DMS 273 treated with DMSO at 0.1 percent for 48 hours (cell line): ENCODE results near the gene STEAP3.

Source experiments
- DNase-seq: peaks from one replicate; lab custom pipeline; 2025; lab: John Stamatoyannopoulos, UW

The STEAP3 gene, protein sequence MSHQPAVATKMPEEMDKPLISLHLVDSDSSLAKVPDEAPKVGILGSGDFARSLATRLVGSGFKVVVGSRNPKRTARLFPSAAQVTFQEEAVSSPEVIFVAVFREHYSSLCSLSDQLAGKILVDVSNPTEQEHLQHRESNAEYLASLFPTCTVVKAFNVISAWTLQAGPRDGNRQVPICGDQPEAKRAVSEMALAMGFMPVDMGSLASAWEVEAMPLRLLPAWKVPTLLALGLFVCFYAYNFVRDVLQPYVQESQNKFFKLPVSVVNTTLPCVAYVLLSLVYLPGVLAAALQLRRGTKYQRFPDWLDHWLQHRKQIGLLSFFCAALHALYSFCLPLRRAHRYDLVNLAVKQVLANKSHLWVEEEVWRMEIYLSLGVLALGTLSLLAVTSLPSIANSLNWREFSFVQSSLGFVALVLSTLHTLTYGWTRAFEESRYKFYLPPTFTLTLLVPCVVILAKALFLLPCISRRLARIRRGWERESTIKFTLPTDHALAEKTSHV

DNA sequence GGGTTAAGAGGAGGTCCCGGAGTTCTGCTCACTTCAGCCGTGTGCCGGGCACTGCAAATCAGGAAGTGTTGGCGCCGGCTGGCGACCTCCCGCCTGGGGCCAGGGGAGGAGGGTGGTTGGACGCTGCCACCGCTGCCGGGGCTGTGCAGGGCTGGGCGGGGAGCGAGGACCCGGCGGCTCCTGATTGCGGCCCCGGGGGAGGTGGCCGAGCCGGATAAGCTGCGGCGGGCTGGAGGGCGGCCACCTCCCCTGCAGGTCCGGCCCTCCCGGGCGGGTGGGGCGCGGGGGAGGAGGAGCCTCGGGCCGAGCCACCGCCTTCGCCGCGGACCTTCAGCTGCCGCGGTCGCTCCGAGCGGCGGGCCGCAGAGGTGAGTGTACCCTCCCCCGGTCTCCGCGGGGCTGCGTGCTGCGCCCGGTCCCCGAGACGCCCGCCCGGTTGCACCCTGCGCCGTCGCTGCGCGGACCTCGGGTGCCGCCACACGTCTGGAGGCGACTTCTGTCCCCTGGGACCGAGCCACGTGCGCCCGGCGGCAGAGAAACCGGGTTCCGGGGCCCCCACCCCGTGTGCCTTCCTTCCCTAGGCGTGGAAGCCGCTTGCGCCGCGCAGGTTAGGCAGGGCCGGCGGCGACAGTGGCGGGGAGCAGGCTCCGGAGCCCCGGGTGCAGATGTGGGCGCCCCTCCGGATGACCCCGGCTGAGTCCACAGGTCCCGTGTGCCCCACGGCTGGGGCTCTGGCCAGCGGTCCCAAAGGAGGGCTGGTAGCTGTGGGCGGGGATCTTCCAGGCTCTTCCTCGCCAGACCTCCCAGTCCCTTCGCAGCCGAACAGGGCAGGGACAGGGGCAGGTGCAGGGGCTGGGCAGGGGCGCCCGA lies at the start of gene STEAP3:
Gene STEAP3, plus strand, starts transcription at position 314 of the 870 bp plus-strand sequence. CDS start 7,179 bp downstream, outside the sequence.
- DNase-seq: no peak

DNA sequence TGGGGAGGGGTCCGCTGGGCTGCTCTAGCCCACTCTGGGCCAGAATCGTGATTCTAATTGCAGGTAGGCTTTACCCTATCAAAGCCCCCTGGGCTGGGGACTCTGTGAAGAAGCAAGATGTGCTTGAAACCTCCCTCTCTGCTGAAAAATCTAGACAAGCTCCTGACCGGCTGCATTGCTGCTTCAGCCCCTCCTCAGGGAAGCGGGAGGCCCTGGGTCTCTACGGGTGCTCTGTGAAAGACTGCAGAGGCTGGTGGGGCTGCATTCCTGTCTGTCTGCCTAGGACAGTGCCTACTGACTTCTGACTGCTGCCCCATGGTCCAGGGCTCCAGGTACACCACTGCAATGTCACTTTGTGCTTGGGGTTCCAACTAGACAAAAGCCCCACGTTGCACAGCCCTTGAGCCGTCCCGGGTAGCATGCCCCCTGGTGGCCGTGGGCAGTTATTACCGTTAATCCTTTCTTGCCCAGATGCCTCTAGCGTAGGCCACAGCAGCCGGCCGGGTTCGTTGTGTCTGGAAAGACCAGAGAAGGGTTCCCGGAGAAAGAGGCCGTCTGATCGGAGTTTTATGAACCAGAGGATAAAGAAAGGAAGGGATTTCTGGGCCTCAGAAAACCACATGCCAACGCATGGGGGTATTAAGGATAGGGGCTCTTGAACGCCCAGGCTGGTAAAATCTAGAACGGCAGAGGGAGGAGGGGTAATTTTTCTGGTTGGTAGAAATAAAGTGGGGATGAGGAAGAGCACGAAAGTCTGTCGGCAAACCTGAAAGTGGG lies 49.2 kb upstream of the STEAP3 start:
- DNase-seq: no peak

DNA sequence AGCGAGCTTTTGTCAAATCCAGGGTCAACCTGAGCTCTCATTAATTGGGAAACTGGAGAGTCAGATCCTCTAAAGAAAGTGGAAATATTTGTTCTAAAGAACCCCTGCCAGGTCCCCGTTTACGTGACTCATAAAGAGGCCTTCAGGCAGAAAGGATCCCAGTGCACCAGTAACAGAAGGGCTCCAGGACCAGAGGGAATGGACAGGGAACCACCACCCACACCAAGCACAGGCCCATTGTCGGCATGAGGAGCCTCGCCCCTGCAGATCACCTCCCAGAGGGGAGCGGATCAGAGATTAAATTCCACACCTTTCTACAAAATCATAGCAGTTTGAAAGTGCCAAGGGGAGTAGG lies 48.7 kb upstream of the STEAP3 start:
- DNase-seq: no peak

DNA sequence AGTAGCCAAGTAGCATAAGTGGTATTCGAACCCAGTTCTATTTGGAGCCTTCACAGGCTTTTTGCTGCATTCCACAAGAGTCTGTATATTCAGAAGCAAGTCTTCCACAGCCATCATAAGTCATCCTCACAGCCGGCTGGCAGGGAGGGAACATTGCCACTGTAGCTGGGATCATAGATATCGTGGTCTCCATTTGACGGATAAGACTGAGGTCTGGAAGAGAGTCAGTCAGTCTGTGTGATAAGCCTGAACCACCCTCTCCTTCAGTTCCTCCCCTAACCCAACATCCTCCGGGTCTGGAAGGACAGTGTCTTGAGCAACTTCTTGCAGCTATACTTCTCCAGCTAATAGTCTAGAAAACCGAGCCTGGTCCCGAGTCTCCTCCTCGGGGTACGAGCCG lies 48.1 kb upstream of the STEAP3 start:
- DNase-seq: no peak

DNA sequence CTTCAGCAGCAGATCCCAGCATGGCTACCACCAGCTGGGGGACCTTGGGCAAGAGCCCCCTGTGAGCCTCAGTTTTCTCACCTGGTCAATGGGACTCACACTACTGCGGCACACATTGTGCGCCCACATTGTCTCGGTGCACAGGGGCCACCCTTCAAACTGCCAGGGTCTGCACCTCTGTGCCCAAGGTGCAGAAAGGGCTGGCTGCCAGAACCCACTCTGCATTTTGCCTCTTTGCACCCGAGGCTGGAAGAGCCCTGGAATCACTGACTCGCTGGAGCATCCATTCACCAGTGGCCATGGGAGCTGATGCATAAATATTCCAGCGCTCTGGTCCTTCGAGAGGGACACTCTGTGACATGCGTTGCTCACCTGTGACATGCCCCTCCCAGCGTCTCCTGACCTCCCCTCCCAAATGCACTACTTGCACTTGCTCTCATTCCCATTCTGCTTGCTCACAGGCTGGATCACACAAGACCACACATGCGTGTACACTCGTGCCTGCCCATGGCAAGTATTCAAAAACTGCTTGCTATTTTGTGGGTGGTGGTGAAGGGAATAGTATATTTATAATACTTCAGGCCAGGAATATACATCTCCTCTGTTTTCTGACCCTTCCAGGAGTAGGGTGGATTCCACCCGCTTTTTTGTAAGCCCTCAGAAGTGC lies 46.3 kb upstream of the STEAP3 start:
- no peak for DNase-seq

DNA sequence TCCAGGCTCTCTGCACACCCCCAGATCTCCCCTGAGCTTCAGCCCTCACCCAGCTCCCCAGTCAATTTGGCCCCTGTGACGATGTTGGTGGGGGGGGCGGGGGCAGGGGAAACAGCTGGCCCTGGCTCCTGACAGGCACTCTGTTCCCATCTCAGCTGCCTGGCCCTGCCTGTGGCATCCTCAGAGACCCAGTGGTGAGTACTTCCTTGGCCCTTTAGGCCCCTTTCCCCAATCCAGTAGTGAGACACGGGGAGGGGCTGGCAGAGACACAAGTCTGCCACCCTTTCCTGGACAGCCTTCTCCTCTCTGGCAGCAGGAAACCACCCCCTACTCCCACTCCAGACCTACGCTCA lies 45.8 kb upstream of the STEAP3 start:
- DNase-seq: no peak

DNA sequence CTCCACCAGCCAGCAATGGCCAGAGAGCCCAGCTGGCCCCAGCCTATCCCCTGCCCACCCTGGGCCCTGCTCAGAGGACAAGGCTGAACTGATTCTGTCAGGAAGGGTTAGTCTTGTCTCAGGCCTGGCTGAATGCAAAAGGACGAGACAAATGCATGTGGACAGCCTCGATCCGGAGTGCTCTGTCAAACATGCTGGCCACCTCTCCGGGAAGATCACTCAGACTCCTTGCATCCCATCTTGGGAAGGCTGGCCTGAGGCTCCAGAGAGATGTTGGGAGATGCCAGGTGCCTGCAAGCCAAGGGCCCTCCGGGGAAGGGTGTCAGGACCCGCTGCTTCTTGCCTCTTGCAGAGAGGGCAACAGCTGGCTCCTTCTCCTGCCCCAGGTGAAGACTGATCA lies 44.9 kb upstream of the STEAP3 start:
- DNase-seq: no peak

DNA sequence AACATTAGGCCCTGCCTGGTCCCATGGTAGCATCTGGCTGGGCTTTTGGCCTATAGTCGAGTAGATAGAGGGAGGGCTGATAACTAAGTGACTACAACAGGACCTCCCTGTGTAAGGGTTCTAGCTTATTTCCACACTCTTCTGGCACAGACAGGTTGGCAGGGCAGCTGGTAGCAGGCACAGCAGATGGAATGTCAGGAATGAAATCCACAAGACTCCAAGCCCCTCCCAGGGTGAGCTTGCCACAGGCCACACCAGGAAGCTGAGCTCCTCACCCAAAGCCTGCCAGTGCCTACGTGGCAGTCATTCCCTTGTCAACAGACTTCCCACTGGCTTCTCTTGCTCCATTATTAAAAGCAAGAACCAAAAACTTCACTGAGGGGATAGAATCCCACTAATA lies 44.4 kb upstream of the STEAP3 start:
- DNase-seq: no peak

DNA sequence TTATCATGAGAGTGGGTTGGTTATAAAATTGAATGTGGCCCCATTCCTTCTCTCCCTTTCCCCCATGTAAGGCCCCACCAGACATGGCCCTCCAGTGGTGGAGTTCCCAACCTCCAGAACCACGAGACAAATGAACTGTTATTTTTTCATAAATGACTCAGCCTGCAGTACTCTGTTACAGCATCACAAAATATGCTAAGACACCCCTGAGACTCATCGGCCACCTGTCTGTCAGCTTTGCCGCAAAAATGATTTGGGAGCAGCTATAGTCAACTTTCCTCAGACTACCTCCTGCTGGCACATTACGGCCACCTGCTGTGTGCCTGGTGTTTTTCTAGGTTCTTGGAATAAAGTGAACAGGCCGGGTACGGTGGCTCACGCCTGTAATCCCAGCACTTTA lies 43.6 kb upstream of the STEAP3 start:
- no peak for DNase-seq

DNA sequence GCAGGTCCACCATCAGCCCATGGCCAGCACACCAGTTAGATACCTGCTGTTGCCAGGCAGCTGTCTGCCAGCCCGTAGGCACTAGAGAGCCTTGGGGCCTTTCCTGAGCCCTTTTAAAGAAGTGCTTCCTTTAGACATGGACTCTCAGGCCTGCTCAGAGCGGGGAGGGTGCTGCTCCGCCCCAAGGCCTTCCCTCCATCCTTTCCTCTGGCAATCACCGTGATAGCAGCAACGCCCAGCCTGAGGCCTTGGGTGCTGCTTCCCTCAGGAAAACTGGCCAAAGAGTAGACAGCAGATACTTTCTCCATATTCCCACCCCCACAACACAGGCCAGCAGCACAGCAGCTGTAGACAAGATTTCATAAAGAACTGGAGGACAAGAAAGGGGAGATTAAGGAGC lies 42.7 kb upstream of the STEAP3 start:
- no peak for DNase-seq

DNA sequence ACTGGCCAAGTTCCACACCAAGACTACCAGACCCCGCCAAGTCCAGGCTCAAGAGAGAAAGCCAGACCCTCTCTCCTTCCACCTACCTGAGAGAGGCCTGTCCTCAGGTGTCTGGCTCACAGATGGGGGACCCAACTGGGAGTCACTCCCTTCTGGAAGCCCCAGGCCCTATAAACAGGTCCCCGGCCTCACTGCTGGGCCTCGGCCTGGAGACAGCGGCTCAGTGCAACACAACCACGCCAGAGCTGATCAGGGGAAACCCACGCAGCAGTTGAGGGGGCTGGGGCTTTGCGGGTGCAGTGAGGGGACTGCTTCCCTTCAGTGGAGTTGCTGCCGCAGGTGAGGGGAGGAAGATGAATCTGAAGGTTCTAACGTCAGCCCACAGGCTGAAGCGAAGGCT lies 42.2 kb upstream of the STEAP3 start:
- DNase-seq: no peak

DNA sequence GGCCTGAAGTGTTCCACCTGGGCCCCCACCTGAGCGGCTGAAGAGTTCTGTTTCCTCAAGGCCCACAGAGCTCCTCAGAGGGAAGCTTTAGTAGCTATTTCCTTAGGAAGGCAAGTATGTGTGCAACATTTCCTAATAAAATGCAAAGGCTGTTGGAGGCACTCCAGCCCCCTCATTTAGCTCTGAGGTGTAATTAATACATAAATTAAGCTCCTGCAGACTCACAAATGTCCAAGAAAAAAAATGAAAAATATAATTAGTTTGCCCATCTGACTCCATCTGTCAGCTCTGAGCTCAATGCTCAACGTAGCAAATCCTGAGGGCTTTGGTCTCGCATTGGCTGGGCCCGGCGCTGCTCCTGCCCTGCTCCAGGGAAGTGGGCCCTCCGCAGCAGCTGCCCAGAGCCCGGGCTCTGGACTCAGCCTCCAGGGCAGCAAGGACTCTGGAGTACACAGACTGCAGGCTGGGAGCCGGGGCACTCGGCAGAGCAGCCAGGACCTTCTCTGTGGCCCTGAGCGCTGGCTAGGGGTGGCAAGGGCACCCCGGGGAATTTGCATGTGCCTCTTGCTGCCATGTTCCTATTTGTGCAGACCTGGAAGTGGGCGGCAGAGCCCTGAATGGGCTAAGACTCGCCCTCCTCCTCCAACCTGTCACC lies 41.7 kb upstream of the STEAP3 start:
- DNase-seq: no peak

DNA sequence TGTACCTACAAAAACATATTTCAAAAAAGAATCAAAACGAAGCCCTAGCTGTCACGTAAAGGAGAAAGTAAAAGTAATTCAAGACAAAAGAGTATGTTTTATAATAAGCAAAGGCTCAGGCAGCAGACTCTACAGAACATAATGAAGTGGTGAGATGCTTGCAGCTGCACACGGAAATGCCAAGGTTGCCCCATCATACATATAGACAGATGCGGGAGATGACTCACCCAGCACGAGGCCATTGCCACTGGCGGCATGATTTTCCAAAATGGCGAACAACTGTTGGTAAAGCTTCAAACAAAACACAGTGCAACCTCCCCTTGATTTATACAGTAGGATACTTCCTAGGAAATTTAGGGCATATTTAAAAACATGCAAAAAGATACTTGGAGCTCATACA lies 39.1 kb upstream of the STEAP3 start:
- no peak for DNase-seq

DNA sequence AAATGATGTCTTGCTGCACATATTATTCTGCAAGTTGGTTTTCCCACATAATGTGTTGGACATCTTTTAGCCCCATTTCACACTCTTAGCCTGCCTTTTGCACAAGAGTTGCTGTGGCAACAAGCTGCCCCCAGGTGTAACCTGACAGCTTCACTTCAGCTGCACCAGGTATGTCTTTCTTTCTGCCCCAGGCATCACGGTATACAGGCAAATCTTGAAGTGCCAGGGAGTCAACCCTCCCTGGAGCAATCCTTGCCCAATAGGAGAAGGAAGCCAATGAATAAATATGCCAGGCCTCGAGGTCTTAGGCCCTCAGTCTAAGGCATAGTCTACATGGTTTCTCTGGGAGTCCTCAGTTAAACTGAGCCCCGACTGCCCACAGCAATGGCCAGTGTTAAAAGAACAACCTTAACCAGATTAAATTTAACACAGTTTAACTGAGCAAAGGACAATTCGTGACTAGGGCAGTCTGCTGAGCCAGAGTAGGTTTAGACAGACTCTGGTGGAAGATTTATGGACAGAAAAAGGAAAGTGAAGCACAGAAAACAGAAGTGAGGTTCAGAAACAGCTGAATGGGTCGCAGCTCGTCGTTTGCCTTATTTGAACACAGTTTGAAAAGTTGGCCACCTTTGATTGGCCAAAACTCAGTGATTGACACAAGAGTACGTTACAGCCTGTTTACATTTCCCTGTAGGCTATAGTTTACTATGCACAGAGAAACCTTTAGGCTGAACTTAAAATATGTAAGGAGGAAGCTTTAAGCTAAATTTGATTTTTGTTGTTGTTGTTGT lies 33.1 kb upstream of the STEAP3 start:
- DNase-seq: no peak

DNA sequence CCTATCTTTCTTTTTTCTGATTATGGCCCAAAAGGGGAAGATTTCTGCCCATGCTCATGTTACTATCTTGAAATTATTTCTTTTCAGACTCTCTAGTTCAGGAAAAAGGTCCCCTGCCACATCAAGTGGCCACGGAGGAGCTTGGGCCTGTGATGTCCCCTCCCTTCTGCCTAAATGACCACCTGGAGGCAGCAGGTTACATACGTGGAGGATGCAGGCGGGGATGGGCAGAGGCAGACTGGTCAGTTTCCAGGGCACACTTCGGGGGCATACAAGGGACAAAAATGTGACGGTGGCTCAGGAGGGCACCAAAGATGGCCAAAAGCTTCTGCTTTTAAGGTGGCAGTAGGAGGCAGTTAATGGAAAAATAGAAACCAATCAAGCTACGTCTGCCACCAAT lies 30.7 kb upstream of the STEAP3 start:
- DNase-seq: no peak

DNA sequence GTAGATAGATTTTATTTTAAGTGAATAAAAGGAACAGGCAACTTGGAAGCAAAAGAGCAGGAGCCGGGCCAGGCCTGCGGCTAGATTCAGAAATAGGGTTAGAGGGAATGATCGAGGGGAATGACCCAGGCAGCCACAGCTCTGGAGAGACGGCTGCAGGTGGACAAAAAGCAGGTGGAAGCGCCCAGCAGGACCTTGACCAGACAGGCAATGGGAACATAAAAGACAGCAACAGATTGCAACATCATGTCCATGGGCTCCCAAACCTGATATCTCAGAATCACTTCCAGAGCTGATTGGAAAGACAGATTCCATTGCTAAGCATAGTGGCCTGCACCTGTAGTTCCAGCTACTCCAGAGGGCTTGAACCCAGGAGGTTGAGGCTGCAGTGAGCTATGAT lies 28.6 kb upstream of the STEAP3 start:
- DNase-seq: no peak

DNA sequence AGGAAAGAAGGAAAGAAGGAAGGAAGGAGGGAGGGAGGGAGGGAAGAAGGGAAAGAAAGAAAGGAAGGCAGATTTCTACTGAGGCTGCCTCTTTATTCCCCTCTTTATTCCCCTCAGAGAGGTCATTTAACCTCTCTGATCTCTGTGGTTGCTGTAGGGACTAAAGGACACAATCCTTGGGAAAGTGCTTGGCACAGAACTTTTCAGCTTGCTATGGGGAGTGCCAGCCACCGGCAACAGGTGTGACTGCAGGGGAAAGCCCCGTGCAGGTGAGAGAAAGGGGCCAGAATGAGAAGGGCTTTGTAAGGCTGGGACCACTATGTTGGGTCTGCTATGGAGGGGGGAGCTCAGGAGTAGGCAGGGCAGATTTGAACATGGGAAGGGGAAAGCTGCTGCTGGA lies 27.7 kb upstream of the STEAP3 start:
- no peak for DNase-seq

DNA sequence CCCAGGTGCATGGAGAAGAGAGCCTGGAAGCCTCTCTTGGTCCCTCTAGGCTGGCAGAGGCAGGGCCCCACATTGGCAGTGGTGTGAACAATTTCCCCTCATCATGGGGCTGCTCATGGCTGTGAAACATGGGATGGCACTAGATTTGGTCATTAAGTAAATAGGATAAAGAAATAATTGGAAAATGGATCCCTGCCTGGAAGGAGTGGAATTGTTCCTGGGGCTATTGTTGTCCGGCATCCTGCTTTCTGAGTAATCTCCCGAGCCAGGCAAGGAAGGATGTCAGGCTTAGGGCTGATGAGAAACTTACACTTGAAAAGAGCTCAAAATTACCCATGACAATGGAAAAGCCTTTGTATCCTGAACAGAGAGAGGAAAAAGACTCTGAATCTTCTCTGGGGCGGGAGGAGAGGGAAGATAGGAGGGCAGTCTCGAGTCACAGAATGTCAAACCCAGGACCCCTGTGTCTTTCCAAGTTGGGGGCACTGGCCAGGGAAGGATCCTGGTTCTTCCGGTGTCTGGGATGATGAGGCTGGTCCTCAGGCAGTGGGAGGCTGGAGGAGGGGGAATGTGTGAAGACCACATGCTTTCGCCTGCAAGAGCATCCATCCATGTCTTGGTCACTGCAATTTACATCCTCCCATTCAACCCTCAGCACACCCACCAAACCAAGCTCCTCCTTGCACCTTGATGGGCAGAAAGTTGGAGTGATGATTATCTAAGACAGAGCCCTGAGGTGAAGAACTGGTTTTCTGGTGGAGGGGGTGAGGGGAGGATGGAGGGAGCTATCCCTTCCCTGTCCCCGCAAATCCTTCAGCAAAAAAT lies 27.1 kb upstream of the STEAP3 start:
- no peak for DNase-seq

DNA sequence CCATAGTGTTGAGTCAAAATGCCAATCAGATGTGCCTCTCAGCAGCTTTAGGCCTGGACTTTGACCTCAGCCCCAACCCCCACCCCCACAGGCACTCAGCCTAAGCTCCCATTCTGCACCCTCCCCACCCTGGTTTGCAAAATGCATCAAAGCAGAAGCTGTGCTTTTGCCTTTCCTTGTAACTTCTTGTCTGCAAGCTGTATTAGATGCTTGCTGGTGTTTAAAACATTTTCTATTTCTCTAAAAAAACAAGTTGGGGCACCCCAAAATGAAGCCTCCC lies 26.6 kb upstream of the STEAP3 start:
- DNase-seq: no peak
